Measurements from ENCODE around the gene PCARE. TPM values are rescaled to one million over a fixed set of nuclear protein-coding genes. Genes with fewer than 3 reads are reported as not detected.

Gene PCARE
- total and polyA plus RNA-seq, 4 donors: not detected

DNA sequence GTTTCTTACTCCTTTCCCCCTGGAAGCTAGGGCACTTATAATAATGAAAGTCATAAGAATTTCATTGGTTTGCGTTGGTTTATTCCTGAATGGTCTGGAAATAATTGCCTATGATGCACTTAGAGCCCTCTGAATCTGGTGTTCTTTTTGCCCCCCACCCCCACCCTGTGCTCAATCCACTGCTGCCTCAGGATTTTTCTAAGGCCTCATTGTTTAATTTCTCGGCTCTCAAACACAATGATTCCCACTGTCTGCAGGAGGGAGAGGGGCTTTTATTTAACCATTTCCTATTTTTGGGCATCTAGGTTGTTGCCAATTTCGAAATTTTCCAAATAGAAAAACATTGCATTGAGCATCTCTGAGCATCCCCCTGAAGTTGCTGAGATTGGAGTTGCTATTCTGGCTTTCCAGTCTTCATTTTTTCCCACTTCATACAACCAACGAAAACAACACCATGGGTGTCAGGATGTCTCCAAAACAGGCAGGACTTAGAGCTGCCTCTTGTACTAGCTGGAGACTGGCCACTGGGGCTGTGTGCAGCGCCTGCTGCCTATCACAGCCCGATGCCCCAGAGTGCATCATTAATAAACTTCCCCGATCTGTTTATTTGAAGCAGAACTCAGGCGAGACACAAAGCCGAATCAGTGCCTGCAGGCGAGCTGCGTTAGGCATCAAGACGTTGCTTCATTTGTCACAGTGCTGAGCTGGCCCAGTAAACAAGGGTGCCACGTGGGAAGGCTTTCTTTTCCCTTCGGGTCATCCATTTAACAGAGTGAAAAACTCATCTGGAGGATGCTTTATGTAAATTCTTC, 1.8 kb upstream of the PCARE start:
- no peak overlapping the region for H3K9ac ChIP-seq (ENCODE audit: low read depth in 1 of 2, low read length in 2 of 2)
- TF ChIP-seq, protein P1, sequence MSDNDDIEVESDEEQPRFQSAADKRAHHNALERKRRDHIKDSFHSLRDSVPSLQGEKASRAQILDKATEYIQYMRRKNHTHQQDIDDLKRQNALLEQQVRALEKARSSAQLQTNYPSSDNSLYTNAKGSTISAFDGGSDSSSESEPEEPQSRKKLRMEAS (IDR thresholded peaks at IDR 0.05): no peak
- no peaks in the 10 kb centered on the region for H3K27me3 ChIP-seq (ENCODE audit: control insufficient read depth in 4 of 4, insufficient read depth in 4 of 4, low read length in 3 of 4)
- no peaks in the 10 kb centered on the region for H3K36me3 ChIP-seq (ENCODE audit: control insufficient read depth in 4 of 4, insufficient read depth in 3 of 4, low read depth in 1 of 4, low read length in 3 of 4)
- no peaks in the 10 kb centered on the region for H3K4me1 ChIP-seq (ENCODE audit: control insufficient read depth in 4 of 4, insufficient read depth in 4 of 4, low read length in 3 of 4)
- DNase-seq (ENCODE audit: low spot score): no peak
- WGBS: 61% methylated on average over 14 of the region's 14 CpGs
- H3K9me3 ChIP-seq (ENCODE audit: control insufficient read depth in 4 of 4, low read length in 3 of 4): peaks cover 9 to 26% (median 20%) of the 10 kb centered on the region in 4 donors
- H3K4me3 ChIP-seq (ENCODE audit: low read depth in 1 of 3, low read length in 3 of 3): no peak overlapping the region
- H3K27ac ChIP-seq (ENCODE audit: low read depth in 1 of 2, low read length in 2 of 2): no peak overlapping the region

DNA sequence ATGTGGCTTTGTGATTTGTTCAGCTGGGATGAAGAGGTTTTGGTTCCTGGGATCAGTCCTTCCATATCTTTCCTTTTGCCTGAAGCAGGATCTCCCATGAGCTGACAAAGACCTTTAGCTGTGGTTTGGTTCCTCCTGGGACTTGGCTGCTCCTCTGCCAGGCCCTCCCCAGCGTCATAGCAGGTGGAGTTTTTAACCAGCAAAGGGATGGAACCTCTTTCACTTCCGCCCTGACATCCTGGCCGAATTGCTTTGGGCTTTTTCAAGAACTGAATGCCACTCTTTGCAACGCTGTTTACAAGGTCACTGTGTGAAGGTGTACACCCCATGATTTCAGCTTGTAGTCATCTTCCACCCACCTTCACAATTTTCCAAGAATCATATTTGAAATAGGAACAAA, 390 bp downstream of the PCARE start:
- H3K9me3 ChIP-seq (ENCODE audit: control insufficient read depth in 4 of 4, low read length in 3 of 4): peaks cover 0 to 6% (median under 1%) of the 10 kb centered on the region in 4 donors
- no peaks in the 10 kb centered on the region for H3K36me3 ChIP-seq (ENCODE audit: control insufficient read depth in 4 of 4, insufficient read depth in 3 of 4, low read depth in 1 of 4, low read length in 3 of 4)
- WGBS: 75% methylated on average over 4 of the region's 4 CpGs
- H3K4me3 ChIP-seq (ENCODE audit: low read depth in 1 of 3, low read length in 3 of 3): no peak overlapping the region
- H3K4me1 ChIP-seq (ENCODE audit: control insufficient read depth in 4 of 4, insufficient read depth in 4 of 4, low read length in 3 of 4): no peaks in the 10 kb centered on the region
- no peak for DNase-seq (ENCODE audit: low spot score)
- no peak overlapping the region for H3K27ac ChIP-seq (ENCODE audit: low read depth in 1 of 2, low read length in 2 of 2)
- no peaks in the 10 kb centered on the region for H3K27me3 ChIP-seq (ENCODE audit: control insufficient read depth in 4 of 4, insufficient read depth in 4 of 4, low read length in 3 of 4)
- no peak overlapping the region for H3K9ac ChIP-seq (ENCODE audit: low read depth in 1 of 2, low read length in 2 of 2)
- no peak for TF ChIP-seq EGR1 (IDR thresholded peaks at IDR 0.05; ENCODE audit: low read depth in 2 of 2)
- TF ChIP-seq, protein P2, sequence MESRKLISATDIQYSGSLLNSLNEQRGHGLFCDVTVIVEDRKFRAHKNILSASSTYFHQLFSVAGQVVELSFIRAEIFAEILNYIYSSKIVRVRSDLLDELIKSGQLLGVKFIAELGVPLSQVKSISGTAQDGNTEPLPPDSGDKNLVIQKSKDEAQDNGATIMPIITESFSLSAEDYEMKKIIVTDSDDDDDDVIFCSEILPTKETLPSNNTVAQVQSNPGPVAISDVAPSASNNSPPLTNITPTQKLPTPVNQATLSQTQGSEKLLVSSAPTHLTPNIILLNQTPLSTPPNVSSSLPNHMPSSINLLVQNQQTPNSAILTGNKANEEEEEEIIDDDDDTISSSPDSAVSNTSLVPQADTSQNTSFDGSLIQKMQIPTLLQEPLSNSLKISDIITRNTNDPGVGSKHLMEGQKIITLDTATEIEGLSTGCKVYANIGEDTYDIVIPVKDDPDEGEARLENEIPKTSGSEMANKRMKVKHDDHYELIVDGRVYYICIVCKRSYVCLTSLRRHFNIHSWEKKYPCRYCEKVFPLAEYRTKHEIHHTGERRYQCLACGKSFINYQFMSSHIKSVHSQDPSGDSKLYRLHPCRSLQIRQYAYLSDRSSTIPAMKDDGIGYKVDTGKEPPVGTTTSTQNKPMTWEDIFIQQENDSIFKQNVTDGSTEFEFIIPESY (IDR thresholded peaks at IDR 0.05): no peak
- TF ChIP-seq, protein P3, sequence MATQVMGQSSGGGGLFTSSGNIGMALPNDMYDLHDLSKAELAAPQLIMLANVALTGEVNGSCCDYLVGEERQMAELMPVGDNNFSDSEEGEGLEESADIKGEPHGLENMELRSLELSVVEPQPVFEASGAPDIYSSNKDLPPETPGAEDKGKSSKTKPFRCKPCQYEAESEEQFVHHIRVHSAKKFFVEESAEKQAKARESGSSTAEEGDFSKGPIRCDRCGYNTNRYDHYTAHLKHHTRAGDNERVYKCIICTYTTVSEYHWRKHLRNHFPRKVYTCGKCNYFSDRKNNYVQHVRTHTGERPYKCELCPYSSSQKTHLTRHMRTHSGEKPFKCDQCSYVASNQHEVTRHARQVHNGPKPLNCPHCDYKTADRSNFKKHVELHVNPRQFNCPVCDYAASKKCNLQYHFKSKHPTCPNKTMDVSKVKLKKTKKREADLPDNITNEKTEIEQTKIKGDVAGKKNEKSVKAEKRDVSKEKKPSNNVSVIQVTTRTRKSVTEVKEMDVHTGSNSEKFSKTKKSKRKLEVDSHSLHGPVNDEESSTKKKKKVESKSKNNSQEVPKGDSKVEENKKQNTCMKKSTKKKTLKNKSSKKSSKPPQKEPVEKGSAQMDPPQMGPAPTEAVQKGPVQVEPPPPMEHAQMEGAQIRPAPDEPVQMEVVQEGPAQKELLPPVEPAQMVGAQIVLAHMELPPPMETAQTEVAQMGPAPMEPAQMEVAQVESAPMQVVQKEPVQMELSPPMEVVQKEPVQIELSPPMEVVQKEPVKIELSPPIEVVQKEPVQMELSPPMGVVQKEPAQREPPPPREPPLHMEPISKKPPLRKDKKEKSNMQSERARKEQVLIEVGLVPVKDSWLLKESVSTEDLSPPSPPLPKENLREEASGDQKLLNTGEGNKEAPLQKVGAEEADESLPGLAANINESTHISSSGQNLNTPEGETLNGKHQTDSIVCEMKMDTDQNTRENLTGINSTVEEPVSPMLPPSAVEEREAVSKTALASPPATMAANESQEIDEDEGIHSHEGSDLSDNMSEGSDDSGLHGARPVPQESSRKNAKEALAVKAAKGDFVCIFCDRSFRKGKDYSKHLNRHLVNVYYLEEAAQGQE (IDR thresholded peaks at IDR 0.05): no peak
- TF ChIP-seq FOXA1 (IDR thresholded peaks at IDR 0.05): no peak
- TF ChIP-seq YY1 (IDR thresholded peaks at IDR 0.05): no peak

DNA sequence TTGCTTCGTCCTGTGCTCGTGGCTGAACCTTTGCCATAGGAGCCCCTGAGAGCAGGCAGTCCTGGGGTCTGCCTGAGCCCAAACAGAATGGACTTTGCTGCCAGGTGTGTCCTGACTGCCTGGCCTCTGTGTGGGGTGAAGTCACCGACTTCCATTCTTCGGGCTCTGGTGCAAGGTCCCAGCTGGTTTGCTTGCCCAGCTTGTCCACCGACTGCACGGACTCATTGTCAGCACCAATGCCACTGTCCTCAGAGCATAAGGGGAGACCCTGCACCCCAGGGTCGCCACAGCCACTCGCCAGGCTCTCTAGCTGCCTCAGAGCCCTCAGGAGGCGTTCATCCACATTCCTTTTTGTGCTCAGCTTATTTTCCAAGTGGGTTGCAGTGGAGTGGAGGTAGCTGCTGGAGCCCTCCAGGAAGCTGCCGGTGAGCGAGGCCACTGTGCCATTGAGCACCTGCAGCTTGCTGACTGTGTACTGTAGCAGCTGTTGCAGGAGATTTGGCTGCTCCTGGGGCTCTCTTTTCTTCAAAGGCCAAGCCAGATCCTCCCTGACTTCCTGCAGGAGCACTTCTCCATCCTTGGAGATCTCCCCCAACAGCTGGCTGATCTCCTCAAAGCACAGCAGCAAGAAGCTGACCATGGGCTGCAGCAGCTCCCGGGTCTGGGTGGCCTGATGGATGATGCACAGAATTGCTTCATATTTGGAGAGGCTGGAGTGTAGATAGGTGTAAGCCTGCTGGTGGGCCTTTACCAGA, 1.2 kb downstream of the PCARE start:
- H3K9me3 ChIP-seq (ENCODE audit: control insufficient read depth in 4 of 4, low read length in 3 of 4): peaks cover 0 to 2% (median 0%) of the 10 kb centered on the region in 4 donors
- no peaks in the 10 kb centered on the region for H3K36me3 ChIP-seq (ENCODE audit: control insufficient read depth in 4 of 4, insufficient read depth in 3 of 4, low read depth in 1 of 4, low read length in 3 of 4)
- H3K9ac ChIP-seq (ENCODE audit: low read depth in 1 of 2, low read length in 2 of 2): no peak overlapping the region
- no peaks in the 10 kb centered on the region for H3K4me1 ChIP-seq (ENCODE audit: control insufficient read depth in 4 of 4, insufficient read depth in 4 of 4, low read length in 3 of 4)
- WGBS: 80% methylated on average over 12 of the region's 12 CpGs
- DNase-seq (ENCODE audit: low spot score): no peak
- H3K4me3 ChIP-seq (ENCODE audit: low read depth in 1 of 3, low read length in 3 of 3): no peak overlapping the region
- no peak overlapping the region for H3K27ac ChIP-seq (ENCODE audit: low read depth in 1 of 2, low read length in 2 of 2)
- H3K27me3 ChIP-seq (ENCODE audit: control insufficient read depth in 4 of 4, insufficient read depth in 4 of 4, low read length in 3 of 4): no peaks in the 10 kb centered on the region
- TF ChIP-seq EGR1 (IDR thresholded peaks at IDR 0.05; ENCODE audit: low read depth in 2 of 2) (no peak), FOXA2 (IDR thresholded peaks at IDR 0.05) (no peak), YY1 (IDR thresholded peaks at IDR 0.05) (no peak), GABPA (IDR thresholded peaks at IDR 0.05 in 1 of 2, conservative IDR thresholded peaks at IDR 0.05 in 1 of 2) (no peak), RXRA (IDR thresholded peaks at IDR 0.05) (no peak), HNF4A (conservative IDR thresholded peaks at IDR 0.05) (no peak), TAF1 (conservative IDR thresholded peaks at IDR 0.05) (no peak), FOXA1 (IDR thresholded peaks at IDR 0.05) (no peak), HNF4G (IDR thresholded peaks at IDR 0.05) (no peak), RAD21 (IDR thresholded peaks at IDR 0.05) (no peak)
- TF ChIP-seq, protein P1 (IDR thresholded peaks at IDR 0.05): no peak
- TF ChIP-seq, protein P2 (IDR thresholded peaks at IDR 0.05): no peak
- TF ChIP-seq, protein P4, sequence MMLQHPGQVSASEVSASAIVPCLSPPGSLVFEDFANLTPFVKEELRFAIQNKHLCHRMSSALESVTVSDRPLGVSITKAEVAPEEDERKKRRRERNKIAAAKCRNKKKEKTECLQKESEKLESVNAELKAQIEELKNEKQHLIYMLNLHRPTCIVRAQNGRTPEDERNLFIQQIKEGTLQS (IDR thresholded peaks at IDR 0.05): no peak
